ENCODE data around the gene HMGCS1. TPM values are rescaled to one million over a fixed set of nuclear protein-coding genes. Genes with fewer than 3 reads are reported as not detected.

The HMGCS1 gene
- total and polyA plus RNA-seq, 2 of the 8 experiments (the other 6 are each of a cell fraction or from before 2014, with no cell fraction given) = 63.6 to 236 TPM

GRCh38 chr5:43273552-43273951 is 39.7 kb downstream of the HMGCS1 start (continued):
- TF ChIP-seq, protein P1, sequence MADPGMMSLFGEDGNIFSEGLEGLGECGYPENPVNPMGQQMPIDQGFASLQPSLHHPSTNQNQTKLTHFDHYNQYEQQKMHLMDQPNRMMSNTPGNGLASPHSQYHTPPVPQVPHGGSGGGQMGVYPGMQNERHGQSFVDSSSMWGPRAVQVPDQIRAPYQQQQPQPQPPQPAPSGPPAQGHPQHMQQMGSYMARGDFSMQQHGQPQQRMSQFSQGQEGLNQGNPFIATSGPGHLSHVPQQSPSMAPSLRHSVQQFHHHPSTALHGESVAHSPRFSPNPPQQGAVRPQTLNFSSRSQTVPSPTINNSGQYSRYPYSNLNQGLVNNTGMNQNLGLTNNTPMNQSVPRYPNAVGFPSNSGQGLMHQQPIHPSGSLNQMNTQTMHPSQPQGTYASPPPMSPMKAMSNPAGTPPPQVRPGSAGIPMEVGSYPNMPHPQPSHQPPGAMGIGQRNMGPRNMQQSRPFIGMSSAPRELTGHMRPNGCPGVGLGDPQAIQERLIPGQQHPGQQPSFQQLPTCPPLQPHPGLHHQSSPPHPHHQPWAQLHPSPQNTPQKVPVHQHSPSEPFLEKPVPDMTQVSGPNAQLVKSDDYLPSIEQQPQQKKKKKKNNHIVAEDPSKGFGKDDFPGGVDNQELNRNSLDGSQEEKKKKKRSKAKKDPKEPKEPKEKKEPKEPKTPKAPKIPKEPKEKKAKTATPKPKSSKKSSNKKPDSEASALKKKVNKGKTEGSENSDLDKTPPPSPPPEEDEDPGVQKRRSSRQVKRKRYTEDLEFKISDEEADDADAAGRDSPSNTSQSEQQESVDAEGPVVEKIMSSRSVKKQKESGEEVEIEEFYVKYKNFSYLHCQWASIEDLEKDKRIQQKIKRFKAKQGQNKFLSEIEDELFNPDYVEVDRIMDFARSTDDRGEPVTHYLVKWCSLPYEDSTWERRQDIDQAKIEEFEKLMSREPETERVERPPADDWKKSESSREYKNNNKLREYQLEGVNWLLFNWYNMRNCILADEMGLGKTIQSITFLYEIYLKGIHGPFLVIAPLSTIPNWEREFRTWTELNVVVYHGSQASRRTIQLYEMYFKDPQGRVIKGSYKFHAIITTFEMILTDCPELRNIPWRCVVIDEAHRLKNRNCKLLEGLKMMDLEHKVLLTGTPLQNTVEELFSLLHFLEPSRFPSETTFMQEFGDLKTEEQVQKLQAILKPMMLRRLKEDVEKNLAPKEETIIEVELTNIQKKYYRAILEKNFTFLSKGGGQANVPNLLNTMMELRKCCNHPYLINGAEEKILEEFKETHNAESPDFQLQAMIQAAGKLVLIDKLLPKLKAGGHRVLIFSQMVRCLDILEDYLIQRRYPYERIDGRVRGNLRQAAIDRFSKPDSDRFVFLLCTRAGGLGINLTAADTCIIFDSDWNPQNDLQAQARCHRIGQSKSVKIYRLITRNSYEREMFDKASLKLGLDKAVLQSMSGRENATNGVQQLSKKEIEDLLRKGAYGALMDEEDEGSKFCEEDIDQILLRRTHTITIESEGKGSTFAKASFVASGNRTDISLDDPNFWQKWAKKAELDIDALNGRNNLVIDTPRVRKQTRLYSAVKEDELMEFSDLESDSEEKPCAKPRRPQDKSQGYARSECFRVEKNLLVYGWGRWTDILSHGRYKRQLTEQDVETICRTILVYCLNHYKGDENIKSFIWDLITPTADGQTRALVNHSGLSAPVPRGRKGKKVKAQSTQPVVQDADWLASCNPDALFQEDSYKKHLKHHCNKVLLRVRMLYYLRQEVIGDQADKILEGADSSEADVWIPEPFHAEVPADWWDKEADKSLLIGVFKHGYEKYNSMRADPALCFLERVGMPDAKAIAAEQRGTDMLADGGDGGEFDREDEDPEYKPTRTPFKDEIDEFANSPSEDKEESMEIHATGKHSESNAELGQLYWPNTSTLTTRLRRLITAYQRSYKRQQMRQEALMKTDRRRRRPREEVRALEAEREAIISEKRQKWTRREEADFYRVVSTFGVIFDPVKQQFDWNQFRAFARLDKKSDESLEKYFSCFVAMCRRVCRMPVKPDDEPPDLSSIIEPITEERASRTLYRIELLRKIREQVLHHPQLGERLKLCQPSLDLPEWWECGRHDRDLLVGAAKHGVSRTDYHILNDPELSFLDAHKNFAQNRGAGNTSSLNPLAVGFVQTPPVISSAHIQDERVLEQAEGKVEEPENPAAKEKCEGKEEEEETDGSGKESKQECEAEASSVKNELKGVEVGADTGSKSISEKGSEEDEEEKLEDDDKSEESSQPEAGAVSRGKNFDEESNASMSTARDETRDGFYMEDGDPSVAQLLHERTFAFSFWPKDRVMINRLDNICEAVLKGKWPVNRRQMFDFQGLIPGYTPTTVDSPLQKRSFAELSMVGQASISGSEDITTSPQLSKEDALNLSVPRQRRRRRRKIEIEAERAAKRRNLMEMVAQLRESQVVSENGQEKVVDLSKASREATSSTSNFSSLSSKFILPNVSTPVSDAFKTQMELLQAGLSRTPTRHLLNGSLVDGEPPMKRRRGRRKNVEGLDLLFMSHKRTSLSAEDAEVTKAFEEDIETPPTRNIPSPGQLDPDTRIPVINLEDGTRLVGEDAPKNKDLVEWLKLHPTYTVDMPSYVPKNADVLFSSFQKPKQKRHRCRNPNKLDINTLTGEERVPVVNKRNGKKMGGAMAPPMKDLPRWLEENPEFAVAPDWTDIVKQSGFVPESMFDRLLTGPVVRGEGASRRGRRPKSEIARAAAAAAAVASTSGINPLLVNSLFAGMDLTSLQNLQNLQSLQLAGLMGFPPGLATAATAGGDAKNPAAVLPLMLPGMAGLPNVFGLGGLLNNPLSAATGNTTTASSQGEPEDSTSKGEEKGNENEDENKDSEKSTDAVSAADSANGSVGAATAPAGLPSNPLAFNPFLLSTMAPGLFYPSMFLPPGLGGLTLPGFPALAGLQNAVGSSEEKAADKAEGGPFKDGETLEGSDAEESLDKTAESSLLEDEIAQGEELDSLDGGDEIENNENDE (IDR thresholded peaks at IDR 0.05; ENCODE audit: insufficient replicate concordance, low read length) = no peak
- TF ChIP-seq YY1 (IDR thresholded peaks at IDR 0.05; ENCODE audit: low read depth, low read length) (no peak), BRCA1 (IDR thresholded peaks at IDR 0.05; ENCODE audit: low read depth, low read length) (no peak), MAX (IDR thresholded peaks at IDR 0.05) (no peak), TAF1 (IDR thresholded peaks at IDR 0.05; ENCODE audit: low read depth, low read length) (no peak), KDM4A (IDR thresholded peaks at IDR 0.05; ENCODE audit: low read depth, low read length, severe bottlenecking) (no peak)

Data from H1 (cell line).